GM19035 (cell line): ENCODE measurements around the gene ALDOB.
A peak's percentile ranks its signal among the peaks of the same experiment; 100 is the strongest.
"Not testable (repeated sequence)": the region's sequence is repeated elsewhere in the genome, so short reads cannot be mapped to it uniquely, and the experiment has no call there.

Experiments used
- ATAC-seq: cut with Tn5 transposase; IDR thresholded peaks from one replicate; pipeline ENCODE4 v1.9.1; 2021; ENCODE audit not compliant: unreplicated experiment

The ALDOB gene

DNA sequence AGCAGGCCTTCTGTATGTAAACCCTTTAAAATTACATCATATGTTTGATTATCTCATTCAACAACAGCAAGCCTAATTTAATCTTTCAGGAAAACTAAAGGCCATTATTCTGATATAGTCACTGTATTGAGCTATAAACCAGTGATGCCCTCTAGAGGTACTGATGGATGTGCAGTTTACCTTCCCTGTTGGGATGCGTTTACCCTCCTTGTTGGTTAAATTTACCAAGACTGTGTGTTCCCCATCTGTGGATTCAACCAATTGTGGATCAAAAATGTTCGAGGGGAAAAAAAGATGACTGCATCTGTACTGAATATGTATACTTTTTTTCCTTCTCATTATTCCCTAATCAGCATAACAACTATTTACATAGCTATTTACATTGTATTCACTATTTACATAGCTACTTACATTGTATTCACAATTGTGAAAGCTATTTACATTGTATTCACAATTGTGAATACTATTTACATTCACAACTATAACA is 47.0 kb downstream of the ALDOB start:
- no peak for ATAC-seq

DNA sequence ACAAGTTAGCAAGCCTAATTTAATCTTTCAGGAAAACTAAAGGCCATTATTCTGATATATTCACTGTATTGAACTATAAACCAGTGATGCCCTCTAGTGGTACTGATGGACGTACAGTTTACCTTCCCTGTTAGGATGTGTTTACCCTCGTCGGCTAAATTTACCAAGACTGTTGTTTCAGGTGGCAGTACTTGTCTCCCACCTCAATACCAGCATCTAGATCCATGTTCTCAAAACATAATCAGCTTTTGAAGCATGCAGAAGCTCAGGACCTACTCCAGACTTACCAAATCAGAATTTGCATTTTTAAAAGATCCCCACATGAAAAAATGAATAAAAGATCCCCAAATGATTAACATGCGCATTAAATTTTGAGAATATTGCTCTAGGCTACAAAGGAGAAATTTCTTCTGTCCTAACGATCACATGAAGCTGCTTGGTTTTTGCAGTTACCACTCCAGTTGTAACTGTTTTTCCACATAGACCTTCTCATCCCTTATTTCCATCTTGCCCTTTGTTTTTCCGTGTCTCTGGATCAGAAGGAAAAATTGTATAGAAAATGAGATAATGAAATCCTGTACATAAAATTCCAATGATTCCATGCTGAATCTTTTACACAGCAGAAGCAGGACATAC is 47.6 kb downstream of the ALDOB start:
- peak; percentile 77 for ATAC-seq

DNA sequence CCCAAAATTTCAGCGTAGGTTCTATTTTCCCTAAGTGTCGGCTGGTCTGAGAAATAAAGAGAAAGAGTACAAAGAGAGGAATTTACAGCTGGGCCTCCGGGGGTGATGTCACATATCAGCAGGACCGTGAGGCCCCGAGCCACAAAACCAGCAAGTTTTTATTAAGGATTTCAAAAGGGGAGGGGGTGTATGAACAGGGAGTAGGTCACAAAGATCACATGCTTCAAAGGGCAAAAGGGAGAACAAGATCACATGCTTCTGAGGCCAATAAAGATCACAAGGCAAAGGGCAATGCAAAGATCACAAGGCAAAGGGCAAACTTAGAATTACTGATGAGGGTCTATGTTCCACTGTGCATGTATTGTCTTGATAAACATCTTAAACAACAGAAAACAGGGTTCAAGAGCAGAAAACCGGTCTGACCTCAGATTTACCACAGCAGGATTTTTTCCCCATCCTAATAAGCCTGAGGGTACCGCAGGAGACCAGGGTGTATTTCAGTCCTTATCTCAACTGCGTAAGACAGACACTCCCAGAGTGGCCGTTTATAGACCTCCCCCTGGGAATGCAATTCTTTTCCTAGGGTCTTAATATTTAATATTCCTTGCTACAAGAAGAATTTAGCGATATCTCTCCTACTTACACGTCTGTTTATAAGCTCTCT is 50.6 kb downstream of the ALDOB start, which contains the start of gene BAAT:
Gene BAAT (minus strand): TSS at position 134 of the 664 bp plus-strand sequence. CDS start 13,602 bp downstream, outside the sequence.
- not testable (repeated sequence) for ATAC-seq

DNA sequence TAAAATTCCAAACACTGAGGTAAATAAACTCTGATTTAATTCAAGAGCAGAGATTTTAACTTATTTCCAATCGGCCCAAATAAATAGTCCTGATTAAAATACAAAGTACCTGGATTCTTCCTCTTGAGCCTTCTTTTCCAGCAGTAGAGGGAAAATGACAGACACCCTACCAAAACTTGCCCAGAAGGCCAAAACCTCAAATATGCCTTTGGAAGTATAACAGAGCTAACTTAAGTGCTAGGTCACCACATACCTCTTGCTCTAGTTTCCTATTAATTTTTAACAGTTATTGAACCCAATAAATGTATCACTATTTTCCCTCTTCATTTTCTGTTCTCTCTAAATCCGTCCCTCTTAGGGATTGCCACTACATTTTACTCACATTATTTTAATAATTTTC is 52.2 kb downstream of the ALDOB start:
- no peak for ATAC-seq

DNA sequence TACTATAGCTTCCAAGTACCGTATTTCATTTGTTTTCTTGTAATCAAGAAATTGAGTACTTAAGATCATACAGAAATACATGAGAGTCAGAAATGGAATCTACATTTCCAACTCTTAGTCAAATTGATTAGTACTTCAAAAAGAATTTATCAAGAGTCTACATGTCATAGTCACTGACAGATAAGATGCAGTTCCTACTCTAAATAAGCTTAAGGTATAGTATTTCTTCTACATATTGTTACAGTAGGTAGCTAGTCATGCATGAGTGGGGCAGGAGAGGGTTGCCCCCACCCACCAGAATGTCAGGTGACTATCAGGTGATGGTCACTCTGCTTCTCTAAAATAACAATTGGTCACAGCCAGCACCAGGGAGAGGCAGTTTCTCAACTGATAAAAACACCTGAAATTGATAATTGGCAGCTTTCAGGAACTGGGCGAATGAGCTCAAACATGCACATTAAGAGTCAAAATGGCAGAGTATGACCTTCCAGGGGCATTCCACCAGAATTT is 53.7 kb downstream of the ALDOB start:
- ATAC-seq = no peak

DNA sequence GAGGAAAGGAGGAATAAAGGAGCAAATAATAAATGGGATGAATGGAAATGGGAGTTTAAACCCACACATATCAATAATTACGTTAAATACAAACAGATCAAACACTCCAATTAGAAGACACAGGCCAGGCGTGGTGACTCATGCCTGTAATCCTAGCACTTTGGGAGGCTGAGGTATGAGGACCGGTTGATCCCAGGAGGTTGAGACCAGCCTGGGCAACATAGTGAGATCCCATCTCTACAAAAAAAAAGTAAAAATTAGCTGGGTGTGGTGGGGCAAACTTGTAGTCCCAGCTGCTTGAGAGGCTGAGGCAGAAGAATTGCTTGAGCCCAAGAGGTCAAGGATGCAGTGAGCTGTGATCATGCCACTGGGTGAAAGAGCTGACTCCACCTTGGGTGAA is 54.5 kb downstream of the ALDOB start:
- no peak for ATAC-seq

DNA sequence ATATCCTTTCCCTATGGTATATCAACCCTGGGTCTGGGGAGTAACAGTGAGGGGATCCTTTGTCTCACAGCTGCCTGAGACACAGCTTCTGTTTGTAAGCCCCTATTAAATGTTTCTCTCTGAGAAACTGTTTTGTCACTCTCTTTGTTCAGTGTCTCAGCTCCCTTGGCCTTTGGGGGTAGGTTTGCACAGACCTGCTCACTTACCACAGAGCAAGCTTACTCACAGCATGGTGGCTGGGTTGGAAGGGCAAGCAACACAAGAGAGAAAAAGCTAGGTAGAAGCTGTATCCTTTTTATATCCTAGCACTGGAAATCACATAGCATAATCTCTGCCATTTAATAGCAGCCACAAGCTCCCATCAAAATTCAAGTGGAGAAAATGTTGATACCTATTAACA is 55.3 kb downstream of the ALDOB start:
- no peak for ATAC-seq

DNA sequence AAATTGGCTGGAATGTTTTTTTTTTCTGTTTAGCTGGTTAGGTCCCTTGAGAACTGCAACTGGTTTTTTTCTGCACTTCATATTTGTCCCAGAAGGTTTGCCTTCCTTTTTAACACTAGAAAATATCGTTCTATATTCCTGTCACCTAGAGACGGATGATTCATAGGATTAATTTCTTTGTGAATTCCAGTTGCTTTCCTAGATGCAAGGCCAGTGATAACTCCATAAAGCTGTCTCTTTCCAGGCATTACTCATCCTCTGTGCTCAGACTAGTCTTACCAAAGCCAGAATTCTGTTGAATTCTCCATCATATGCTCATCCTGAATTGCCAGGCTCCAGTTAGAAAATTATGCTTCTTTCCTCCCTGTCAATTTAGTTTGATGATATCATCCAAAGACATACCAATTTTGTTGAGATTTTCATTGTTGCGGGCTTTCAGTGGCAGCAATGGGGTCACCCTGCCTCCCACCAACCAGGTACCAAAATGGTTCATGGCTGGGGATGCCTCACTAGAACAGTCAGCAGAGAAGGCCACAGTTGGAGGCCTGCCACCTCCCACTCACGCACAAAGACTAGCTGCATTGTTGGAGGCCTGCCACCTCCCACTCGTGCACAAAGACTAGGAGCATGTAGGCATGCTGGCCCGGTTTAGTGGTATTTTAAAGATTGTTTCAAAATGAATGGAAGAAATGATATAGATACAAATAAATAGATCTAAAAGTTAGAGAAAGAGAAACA is 59.3 kb downstream of the ALDOB start:
- no peak for ATAC-seq

DNA sequence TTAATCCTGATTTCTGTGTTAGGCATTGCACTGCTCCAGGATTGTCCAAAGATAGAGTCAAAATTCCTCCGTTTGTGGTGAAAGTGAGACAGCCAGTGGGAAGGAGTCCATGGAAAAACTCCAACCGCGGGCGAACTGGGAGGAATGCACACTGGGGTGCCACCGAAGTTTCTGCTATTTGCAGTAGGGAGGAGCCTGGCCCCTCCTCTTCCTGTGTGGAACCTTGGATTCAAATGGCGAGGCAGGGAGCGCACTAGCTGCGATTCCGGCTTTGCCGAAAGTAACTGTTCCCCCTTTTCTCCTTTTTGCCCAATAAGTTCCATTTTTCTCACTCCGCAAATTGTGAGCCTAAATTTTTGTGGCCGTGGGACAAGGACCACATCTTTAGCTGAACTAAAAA is 60.0 kb downstream of the ALDOB start:
- no peak for ATAC-seq

DNA sequence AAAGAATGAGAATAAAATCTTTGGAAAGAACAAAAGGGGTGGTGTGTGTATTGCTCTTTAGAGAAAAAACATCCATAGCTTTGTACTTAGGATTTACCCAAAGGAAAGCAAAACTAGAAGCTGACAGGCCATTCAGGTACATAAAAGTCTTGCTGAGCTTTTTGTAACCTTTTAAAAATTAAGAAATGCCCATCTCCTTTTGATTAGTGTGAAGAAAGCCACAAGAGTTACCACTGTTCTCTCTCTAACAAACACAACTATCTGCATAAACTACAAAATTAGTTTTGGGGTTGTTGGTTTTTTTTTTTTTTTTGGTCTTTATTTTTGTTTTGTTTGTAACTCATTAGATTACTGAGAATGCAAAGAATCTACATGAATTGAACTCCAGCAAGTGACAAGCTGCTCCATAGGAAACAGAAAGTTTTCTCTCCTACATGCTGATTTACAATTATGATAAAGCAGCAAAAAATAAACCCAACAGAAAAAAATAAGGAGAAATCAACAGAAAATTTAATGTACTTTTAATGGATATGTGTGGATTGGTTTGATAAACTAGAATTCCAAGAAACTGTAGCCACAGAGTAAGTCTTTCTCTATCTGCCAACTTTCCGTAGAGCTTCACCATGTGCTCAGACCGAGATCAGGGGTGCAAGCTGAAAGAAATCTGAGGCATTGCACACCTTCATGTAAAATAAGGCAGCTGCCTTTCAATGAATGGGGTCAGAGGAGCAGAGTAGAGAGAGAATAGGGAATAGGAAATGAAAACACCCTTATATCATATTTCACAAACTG is 63.1 kb downstream of the ALDOB start:
- ATAC-seq = no peak

DNA sequence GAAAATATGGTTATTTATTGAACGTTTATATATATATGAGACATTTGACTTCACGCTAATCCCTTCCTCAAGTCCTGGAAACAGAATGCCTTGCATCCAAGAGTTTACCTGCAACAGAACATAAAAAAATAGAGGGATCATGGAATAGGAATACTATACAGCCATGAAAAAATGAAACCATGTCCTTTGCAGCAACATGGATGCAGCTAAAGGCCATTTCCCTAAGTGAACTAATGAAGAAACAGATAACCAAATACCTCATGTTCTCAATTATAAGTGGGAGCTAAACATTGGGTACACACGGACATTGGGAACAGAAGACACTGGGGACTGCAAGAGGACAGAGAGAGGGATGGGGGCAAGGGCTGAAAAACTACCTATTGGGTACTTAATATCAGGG is 63.8 kb downstream of the ALDOB start:
- no peak for ATAC-seq
